SK-N-MC (cell line): Measurements from ENCODE around the gene TMEM163.

Experiments used
- EZH2 ChIP-seq: fragments of 200-600 bp; sonication (generic); IDR thresholded peaks from one replicate; pipeline ENCODE4 v1.6.1; 2017; ENCODE audit warnings: antibody characterized with exemption
- POLR2AphosphoS5 ChIP-seq: IDR thresholded peaks from 2 replicates; pipeline ENCODE4 v1.6.1; 2012; ENCODE audit warnings: mild to moderate bottlenecking, low read depth, low read length, borderline replicate concordance

- TF ChIP-seq POLR2AphosphoS5 (no peak), EZH2 (no peak)
Measured at GRCh38 chr2:134539981-134540380, 178.8 kb downstream of the TMEM163 start.
